RWPE2 (cell line): Measurements from ENCODE around the gene DSP.

Experiments used
- ATAC-seq: fragments of 200-7000 bp; cut with Tn5 transposase; 3 replicates; pipeline ENCODE4 v1.9.1; 2021; ENCODE audit warnings: low read depth
- DNase-seq: peaks from one replicate; pipeline ENCODE4 v3.0.0-alpha.2; 2020; ENCODE audit warnings: low spot score
- H3K27ac ChIP-seq: fragments of 450-650 bp; 2 replicates; pipeline ENCODE4 v1.5.1; 2017; ENCODE audit warnings: mild to moderate bottlenecking; ENCODE audit not compliant: poor library complexity, severe bottlenecking
- H3K27me3 ChIP-seq: fragments of 250-450 bp; sonication (Bioruptor Pico); 2 replicates; pipeline ENCODE4 v1.5.1; 2021; ENCODE audit warnings: mild to moderate bottlenecking, moderate library complexity; ENCODE audit not compliant: insufficient read depth, poor library complexity, severe bottlenecking
- H3K36me3 ChIP-seq: fragments of 250-450 bp; sonication (Bioruptor Pico); 2 replicates; pipeline ENCODE4 v1.5.1; 2020; ENCODE audit warnings: low read depth, mild to moderate bottlenecking, moderate library complexity
- H3K4me1 ChIP-seq: fragments of 250-450 bp; sonication (Bioruptor Pico); 2 replicates; pipeline ENCODE4 v1.5.1; 2021; ENCODE audit warnings: mild to moderate bottlenecking, moderate library complexity; ENCODE audit not compliant: insufficient read depth, poor library complexity, severe bottlenecking
- H3K4me3 ChIP-seq: fragments of 250-450 bp; sonication (Bioruptor Pico); 2 replicates; pipeline ENCODE4 v1.5.1; 2021; ENCODE audit warnings: mild to moderate bottlenecking, moderate library complexity; ENCODE audit not compliant: severe bottlenecking
- H3K9me3 ChIP-seq: fragments of 250-450 bp; sonication (Bioruptor Pico); 2 replicates; pipeline ENCODE4 v1.5.1; 2021; ENCODE audit warnings: mild to moderate bottlenecking, moderate library complexity; ENCODE audit not compliant: severe bottlenecking
- TF ChIP-seq, protein P1 (sequence below): fragments of 450-650 bp; IDR thresholded peaks from one replicate; pipeline ENCODE4 v1.5.1; 2017; ENCODE audit warnings: mild to moderate bottlenecking, moderate library complexity; ENCODE audit not compliant: poor library complexity, severe bottlenecking

The DSP gene

GRCh38 chr6:7523922-7524321 lies 17.5 kb upstream of the DSP start:
- no peak overlapping the region for H3K27ac ChIP-seq
- ATAC-seq: no peak
- no peaks in the 10 kb centered on the region for H3K27me3 ChIP-seq
- H3K36me3 ChIP-seq: no peaks in the 10 kb centered on the region
- TF ChIP-seq, protein P1, sequence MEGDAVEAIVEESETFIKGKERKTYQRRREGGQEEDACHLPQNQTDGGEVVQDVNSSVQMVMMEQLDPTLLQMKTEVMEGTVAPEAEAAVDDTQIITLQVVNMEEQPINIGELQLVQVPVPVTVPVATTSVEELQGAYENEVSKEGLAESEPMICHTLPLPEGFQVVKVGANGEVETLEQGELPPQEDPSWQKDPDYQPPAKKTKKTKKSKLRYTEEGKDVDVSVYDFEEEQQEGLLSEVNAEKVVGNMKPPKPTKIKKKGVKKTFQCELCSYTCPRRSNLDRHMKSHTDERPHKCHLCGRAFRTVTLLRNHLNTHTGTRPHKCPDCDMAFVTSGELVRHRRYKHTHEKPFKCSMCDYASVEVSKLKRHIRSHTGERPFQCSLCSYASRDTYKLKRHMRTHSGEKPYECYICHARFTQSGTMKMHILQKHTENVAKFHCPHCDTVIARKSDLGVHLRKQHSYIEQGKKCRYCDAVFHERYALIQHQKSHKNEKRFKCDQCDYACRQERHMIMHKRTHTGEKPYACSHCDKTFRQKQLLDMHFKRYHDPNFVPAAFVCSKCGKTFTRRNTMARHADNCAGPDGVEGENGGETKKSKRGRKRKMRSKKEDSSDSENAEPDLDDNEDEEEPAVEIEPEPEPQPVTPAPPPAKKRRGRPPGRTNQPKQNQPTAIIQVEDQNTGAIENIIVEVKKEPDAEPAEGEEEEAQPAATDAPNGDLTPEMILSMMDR: no peak
- peaks cover 4% of the 10 kb centered on the region for H3K4me1 ChIP-seq
- H3K9me3 ChIP-seq: no peaks in the 10 kb centered on the region
- no peak for DNase-seq
- H3K4me3 ChIP-seq: no peak overlapping the region

GRCh38 chr6:7526755-7527154 lies 14.7 kb upstream of the DSP start:
- TF ChIP-seq, protein P1: no peak
- no peaks in the 10 kb centered on the region for H3K36me3 ChIP-seq
- DNase-seq (no peak), ATAC-seq (no peak)
- no peak overlapping the region for H3K4me3 ChIP-seq
- no peak overlapping the region for H3K27ac ChIP-seq
- no peaks in the 10 kb centered on the region for H3K9me3 ChIP-seq
- peaks cover 6% of the 10 kb centered on the region for H3K4me1 ChIP-seq
- no peaks in the 10 kb centered on the region for H3K27me3 ChIP-seq

DNA sequence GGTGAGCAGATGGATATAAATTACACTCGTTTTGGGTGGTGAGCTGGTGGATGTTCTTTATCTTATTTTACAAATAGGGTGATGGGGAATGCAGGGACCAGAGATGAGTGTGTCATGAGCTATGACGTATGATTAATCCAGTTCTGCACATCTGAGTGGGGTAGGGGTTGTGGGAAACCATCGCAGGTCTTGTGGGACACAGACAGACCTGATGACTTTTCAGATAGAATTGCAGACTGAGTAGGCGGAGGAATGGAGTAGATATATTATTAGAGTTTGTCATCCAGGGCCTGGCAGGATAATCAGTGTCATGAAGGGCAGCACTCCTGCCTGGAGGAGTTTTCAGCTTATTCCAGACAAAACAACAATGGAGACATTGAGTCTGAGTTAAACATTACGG lies 12.9 kb upstream of the DSP start:
- TF ChIP-seq, protein P1: no peak
- Histone ChIP-seq H3K36me3 (no peaks in the 10 kb centered on the region), H3K27ac (peak overlapping the region; percentile 15), H3K4me1 (peaks cover 18% of the 10 kb centered on the region), H3K9me3 (no peaks in the 10 kb centered on the region), H3K4me3 (no peak overlapping the region), H3K27me3 (no peaks in the 10 kb centered on the region)
- ATAC-seq (peak; percentile 66), DNase-seq (no peak)

DNA sequence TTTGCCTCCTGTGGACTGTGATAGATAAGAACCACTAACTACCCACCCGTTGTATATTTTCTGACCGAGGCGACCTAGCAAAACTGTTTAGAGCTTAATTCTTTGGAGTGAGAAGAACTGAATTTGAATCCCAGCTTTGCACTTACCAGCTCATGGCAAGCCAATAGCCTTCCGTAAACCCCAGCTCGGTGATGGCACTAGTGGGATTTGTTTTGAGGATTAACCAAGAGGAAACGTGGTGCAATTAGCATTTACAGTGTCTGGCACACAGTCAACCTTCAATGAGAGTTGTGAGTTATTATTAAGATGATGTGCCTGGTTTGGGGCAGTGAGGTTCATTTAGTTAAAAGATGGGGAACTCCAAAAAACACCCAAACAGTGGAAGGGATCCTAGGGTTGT lies 12.3 kb upstream of the DSP start:
- Histone ChIP-seq H3K36me3 (no peaks in the 10 kb centered on the region), H3K27me3 (no peaks in the 10 kb centered on the region), H3K27ac (peak overlapping the region; percentile 15), H3K4me1 (peaks cover 18% of the 10 kb centered on the region), H3K4me3 (no peak overlapping the region), H3K9me3 (no peaks in the 10 kb centered on the region)
- TF ChIP-seq, protein P1: no peak
- DNase-seq (no peak), ATAC-seq (no peak)

DNA sequence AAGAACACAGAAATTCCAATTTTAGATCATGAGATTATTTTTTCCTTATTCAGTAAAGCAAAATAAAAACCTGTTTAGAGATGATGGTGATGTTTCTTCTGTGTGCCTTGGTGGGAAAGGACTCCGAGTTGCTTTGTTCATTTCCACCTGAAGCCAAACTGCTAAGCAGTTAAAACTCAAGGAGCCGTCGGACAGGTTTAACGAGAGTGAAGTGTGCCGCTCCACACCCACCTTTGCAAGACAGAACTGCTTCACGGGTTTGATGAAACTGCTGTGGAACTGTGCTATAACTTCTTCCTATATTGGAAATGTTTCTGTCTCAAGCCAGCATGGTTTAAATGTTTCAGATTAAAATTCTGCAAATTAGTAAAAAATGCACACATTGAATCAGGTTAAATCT lies 9.2 kb upstream of the DSP start:
- Histone ChIP-seq H3K27ac (peak overlapping the region; percentile 41), H3K9me3 (no peaks in the 10 kb centered on the region), H3K36me3 (no peaks in the 10 kb centered on the region), H3K4me1 (peaks cover 34% of the 10 kb centered on the region), H3K27me3 (no peaks in the 10 kb centered on the region), H3K4me3 (no peak overlapping the region)
- DNase-seq: no peak
- peak; percentile 81 for ATAC-seq
- TF ChIP-seq, protein P1: no peak
